Measurements from ENCODE around the gene CNFN.

GRCh38 chr19:42348211-42348610 lies 41.9 kb downstream of the CNFN start:
- no peak for TF ChIP-seq EZH2phosphoT487 (IDR thresholded peaks at IDR 0.05; ENCODE audit: low read depth)
- no peak for TF ChIP-seq CTCF (IDR thresholded peaks at IDR 0.05; ENCODE audit: low read depth, low read length)

Data from OCI-LY3 (cell line).